ENCODE data around the gene MAGED4. TPM values are rescaled to one million over a fixed set of nuclear protein-coding genes. Genes with fewer than 3 reads are reported as not detected.

MAGED4 gene
- total RNA-seq, 1 experiment from 2014 or later: 0.74 TPM

DNA sequence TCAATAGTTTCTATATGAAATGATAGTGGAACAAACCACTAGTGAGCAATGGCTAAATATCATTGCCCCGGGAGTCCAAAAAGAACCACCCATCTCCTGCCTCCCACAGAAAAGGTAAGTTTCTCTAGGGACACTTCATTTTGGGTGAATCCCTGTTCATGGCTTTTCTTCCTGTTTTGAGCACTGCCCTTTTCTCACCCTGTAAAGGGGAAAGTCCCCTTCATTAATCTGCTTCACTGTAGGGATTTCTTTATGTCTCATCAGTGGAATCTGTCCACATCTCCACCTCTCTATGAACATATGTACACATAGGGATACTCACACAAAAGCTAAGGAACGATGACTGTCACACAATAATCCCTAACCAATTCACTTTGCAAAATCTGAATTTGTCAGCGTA lies 28.6 kb downstream of the MAGED4 start:
- DNase-seq (ENCODE audit: low read depth, low spot score) (no peak), ATAC-seq (no peak)
- Histone ChIP-seq H3K36me3 (ENCODE audit: control insufficient read depth, insufficient read depth, low read length) (no peaks in the 10 kb centered on the region), H3K27ac (ENCODE audit: low read length) (no peak overlapping the region), H3K27me3 (ENCODE audit: control insufficient read depth, insufficient read depth, low read length) (no peaks in the 10 kb centered on the region), H3K4me3 (ENCODE audit: low read depth in 2 of 2, low read length in 2 of 2) (no peak overlapping the region), H3K9me3 (ENCODE audit: control insufficient read depth, insufficient read depth, low read depth, low read length) (no peaks in the 10 kb centered on the region), H3K4me1 (ENCODE audit: control insufficient read depth, insufficient read depth, low read length) (no peaks in the 10 kb centered on the region)
- ChIA-PET CTCF (no interaction called here), POLR2A (no interaction called here)
- in situ Hi-C loops (cut with HindIII; ENCODE audit: low pct_unique_long_range_greater_than_20kb, low sequenced_read_pairs) (no loop called here), intact Hi-C loops (cut with micrococcal nuclease; ENCODE audit: unreplicated experiment) (no loop called here)
- TF ChIP-seq, protein P1, sequence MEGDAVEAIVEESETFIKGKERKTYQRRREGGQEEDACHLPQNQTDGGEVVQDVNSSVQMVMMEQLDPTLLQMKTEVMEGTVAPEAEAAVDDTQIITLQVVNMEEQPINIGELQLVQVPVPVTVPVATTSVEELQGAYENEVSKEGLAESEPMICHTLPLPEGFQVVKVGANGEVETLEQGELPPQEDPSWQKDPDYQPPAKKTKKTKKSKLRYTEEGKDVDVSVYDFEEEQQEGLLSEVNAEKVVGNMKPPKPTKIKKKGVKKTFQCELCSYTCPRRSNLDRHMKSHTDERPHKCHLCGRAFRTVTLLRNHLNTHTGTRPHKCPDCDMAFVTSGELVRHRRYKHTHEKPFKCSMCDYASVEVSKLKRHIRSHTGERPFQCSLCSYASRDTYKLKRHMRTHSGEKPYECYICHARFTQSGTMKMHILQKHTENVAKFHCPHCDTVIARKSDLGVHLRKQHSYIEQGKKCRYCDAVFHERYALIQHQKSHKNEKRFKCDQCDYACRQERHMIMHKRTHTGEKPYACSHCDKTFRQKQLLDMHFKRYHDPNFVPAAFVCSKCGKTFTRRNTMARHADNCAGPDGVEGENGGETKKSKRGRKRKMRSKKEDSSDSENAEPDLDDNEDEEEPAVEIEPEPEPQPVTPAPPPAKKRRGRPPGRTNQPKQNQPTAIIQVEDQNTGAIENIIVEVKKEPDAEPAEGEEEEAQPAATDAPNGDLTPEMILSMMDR (IDR thresholded peaks at IDR 0.05): no peak
- TF ChIP-seq SIN3A (IDR thresholded peaks at IDR 0.05; ENCODE audit: borderline replicate concordance, insufficient read depth, low read depth, low read length): no peak
- BruUV-seq (replicated peaks): no TSS peak

DNA sequence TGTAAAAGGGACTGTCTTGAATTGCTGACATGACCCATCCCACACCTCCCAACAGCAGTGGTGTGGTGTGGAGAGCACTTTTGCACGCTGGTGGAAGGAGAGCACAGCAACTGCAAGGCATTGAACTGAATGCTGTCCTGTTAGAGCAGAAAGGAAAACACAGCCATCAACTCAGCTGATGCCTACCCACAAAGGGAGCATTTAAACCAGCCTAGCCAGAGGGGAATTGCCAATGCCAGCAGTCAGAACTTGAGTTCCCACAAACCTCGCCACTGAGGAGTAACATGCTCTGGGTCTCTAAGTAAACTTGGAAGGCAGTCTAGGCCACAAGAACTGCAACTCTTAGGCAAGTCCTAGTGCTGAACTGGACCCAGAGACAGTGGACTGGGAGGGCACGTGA lies 31.9 kb downstream of the MAGED4 start:
- no peak overlapping the region for H3K27ac ChIP-seq (ENCODE audit: low read length)
- intact Hi-C loops (cut with micrococcal nuclease; ENCODE audit: unreplicated experiment) (no loop called here), in situ Hi-C loops (cut with HindIII; ENCODE audit: low pct_unique_long_range_greater_than_20kb, low sequenced_read_pairs) (no loop called here)
- DNase-seq (ENCODE audit: low read depth, low spot score) (no peak), ATAC-seq (no peak)
- H3K4me1 ChIP-seq (ENCODE audit: control insufficient read depth, insufficient read depth, low read length): no peaks in the 10 kb centered on the region
- CTCF ChIA-PET: no interaction called here
- TF ChIP-seq SIN3A (IDR thresholded peaks at IDR 0.05; ENCODE audit: borderline replicate concordance, insufficient read depth, low read depth, low read length) (no peak), TCF7L2 (IDR thresholded peaks at IDR 0.05; ENCODE audit: low read depth, low read length) (no peak), POLR2AphosphoS5 (IDR thresholded peaks at IDR 0.05; ENCODE audit: low read depth, low read length) (no peak)
- TF ChIP-seq, protein P2, sequence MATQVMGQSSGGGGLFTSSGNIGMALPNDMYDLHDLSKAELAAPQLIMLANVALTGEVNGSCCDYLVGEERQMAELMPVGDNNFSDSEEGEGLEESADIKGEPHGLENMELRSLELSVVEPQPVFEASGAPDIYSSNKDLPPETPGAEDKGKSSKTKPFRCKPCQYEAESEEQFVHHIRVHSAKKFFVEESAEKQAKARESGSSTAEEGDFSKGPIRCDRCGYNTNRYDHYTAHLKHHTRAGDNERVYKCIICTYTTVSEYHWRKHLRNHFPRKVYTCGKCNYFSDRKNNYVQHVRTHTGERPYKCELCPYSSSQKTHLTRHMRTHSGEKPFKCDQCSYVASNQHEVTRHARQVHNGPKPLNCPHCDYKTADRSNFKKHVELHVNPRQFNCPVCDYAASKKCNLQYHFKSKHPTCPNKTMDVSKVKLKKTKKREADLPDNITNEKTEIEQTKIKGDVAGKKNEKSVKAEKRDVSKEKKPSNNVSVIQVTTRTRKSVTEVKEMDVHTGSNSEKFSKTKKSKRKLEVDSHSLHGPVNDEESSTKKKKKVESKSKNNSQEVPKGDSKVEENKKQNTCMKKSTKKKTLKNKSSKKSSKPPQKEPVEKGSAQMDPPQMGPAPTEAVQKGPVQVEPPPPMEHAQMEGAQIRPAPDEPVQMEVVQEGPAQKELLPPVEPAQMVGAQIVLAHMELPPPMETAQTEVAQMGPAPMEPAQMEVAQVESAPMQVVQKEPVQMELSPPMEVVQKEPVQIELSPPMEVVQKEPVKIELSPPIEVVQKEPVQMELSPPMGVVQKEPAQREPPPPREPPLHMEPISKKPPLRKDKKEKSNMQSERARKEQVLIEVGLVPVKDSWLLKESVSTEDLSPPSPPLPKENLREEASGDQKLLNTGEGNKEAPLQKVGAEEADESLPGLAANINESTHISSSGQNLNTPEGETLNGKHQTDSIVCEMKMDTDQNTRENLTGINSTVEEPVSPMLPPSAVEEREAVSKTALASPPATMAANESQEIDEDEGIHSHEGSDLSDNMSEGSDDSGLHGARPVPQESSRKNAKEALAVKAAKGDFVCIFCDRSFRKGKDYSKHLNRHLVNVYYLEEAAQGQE (IDR thresholded peaks at IDR 0.05; ENCODE audit: insufficient read depth in 1 of 2, low read depth in 2 of 2, low read length in 1 of 2): no peak
- TF ChIP-seq, protein P1 (IDR thresholded peaks at IDR 0.05): no peak
- no TSS peak for BruUV-seq (replicated peaks)
- H3K9me3 ChIP-seq (ENCODE audit: control insufficient read depth, insufficient read depth, low read depth, low read length): no peaks in the 10 kb centered on the region
- no peaks in the 10 kb centered on the region for H3K36me3 ChIP-seq (ENCODE audit: control insufficient read depth, insufficient read depth, low read length)
- no peak overlapping the region for H3K4me3 ChIP-seq (ENCODE audit: low read depth in 2 of 2, low read length in 2 of 2)
- POLR2A ChIA-PET: no interaction called here
- H3K27me3 ChIP-seq (ENCODE audit: control insufficient read depth, insufficient read depth, low read length): no peaks in the 10 kb centered on the region

Data from Panc1 (cell line).